Stimulated activated CD4-positive, alpha-beta T cell treated with anti-CD3 and anti-CD28 coated beads, Interleukin-12 subunit alpha, Interleukin-12 subunit beta, amount 100 ng/mL, for 4 hours (primary cell): ENCODE data around the gene ARSG.
"Not testable (repeated sequence)": the region's sequence is repeated elsewhere in the genome, so short reads cannot be mapped to it uniquely, and the experiment has no call there.

ENCODE experiments used
- DNase-seq: peaks from one replicate; pipeline ENCODE4 v3.0.0-alpha.2; 2020

The ARSG gene

GRCh38 chr17:68341482-68341881, 50.2 kb downstream of the ARSG start:
- no peak for DNase-seq

- DNase-seq = no peak
Measured at GRCh38 chr17:68343976-68344375, 52.7 kb downstream of the ARSG start.

GRCh38 chr17:68344701-68345136, 53.4 kb downstream of the ARSG start:
- no peak for DNase-seq

- DNase-seq = peak; percentile 54
Measured at GRCh38 chr17:68346448-68346847, 55.2 kb downstream of the ARSG start.

GRCh38 chr17:68347380-68347779, 56.1 kb downstream of the ARSG start:
- DNase-seq = no peak

GRCh38 chr17:68349157-68349556, 57.9 kb downstream of the ARSG start:
- DNase-seq = no peak

- DNase-seq = no peak
Measured at GRCh38 chr17:68351395-68351794, 60.1 kb downstream of the ARSG start.

- no peak for DNase-seq
Measured at GRCh38 chr17:68352041-68352440, 60.7 kb downstream of the ARSG start.

GRCh38 chr17:68352671-68353070, 61.4 kb downstream of the ARSG start:
- not testable (repeated sequence) for DNase-seq

GRCh38 chr17:68353111-68353521, 61.8 kb downstream of the ARSG start:
- DNase-seq = no peak

GRCh38 chr17:68354311-68354710, 63.0 kb downstream of the ARSG start:
- DNase-seq = not testable (repeated sequence)

- DNase-seq = not testable (repeated sequence)
Measured at GRCh38 chr17:68355108-68355507, 63.8 kb downstream of the ARSG start.

GRCh38 chr17:68356520-68356919, 65.2 kb downstream of the ARSG start:
- DNase-seq = peak; percentile 27

- no peak for DNase-seq
Measured at GRCh38 chr17:68356949-68357455, 65.7 kb downstream of the ARSG start.

GRCh38 chr17:68357886-68358285, 66.6 kb downstream of the ARSG start:
- DNase-seq = no peak

GRCh38 chr17:68359791-68360535, 68.7 kb downstream of the ARSG start:
- no peak for DNase-seq

- no peak for DNase-seq
Measured at GRCh38 chr17:68365469-68365868, 74.2 kb downstream of the ARSG start.

GRCh38 chr17:68368387-68368786, 77.1 kb downstream of the ARSG start:
- DNase-seq = no peak

- DNase-seq = no peak
Measured at GRCh38 chr17:68375566-68375965, 84.3 kb downstream of the ARSG start.

- DNase-seq = not testable (repeated sequence)
Measured at GRCh38 chr17:68376178-68376577, 84.9 kb downstream of the ARSG start.

GRCh38 chr17:68377771-68378267, 86.5 kb downstream of the ARSG start:
- no peak for DNase-seq

- no peak for DNase-seq
Measured at GRCh38 chr17:68378268-68379176, 87.2 kb downstream of the ARSG start.

GRCh38 chr17:68379177-68379510, 87.8 kb downstream of the ARSG start:
- DNase-seq = no peak
